C1 segment of cervical spinal cord (tissue), 14 donors: Measurements from ENCODE around the gene GCLM.
A peak's percentile ranks its signal among the peaks of the same experiment; 100 is the strongest.
"Not testable (repeated sequence)": the region's sequence is repeated elsewhere in the genome, so short reads cannot be mapped to it uniquely, and the experiment has no call there.

Source experiments
- DNase-seq, 14 donors: peaks; one replicate each; lab custom pipeline; 2025; lab: John Stamatoyannopoulos, UW

The GCLM gene

GRCh38 chr1:93909146-93910050 is at the start of gene GCLM:
Gene GCLM, minus strand, starts transcription at chr1:93909430. Its CDS starts 267 bp downstream, at chr1:93909163.
- peak; percentile 3 to 93 (median 80) for DNase-seq

GRCh38 chr1:93958726-93959100 is 49.5 kb upstream of the GCLM start:
- no peak for DNase-seq

GRCh38 chr1:93958032-93958725 is 48.9 kb upstream of the GCLM start:
- no peak for DNase-seq

GRCh38 chr1:93955765-93956164 is 46.5 kb upstream of the GCLM start:
- DNase-seq, result no peak

- not testable (repeated sequence) for DNase-seq
Observed at GRCh38 chr1:93947002-93947686, 37.9 kb upstream of the GCLM start.

- no peak for DNase-seq
Observed at GRCh38 chr1:93938461-93939145, 29.4 kb upstream of the GCLM start.

- no peak for DNase-seq
Observed at GRCh38 chr1:93937997-93938396, 28.8 kb upstream of the GCLM start.

- no peak for DNase-seq
Observed at GRCh38 chr1:93925206-93925605, 16.0 kb upstream of the GCLM start.

- DNase-seq, result no peak
Observed at GRCh38 chr1:93919780-93920179, 10.6 kb upstream of the GCLM start.

- no peak for DNase-seq
Observed at GRCh38 chr1:93917302-93917701, 8.1 kb upstream of the GCLM start.

GRCh38 chr1:93910880-93911279 is 1.6 kb upstream of the GCLM start:
- not testable (repeated sequence) for DNase-seq

GRCh38 chr1:93910305-93910704 is 1.1 kb upstream of the GCLM start:
- no peak for DNase-seq

GRCh38 chr1:93908394-93909145 is 660 bp downstream of the GCLM start:
- DNase-seq, result peak in 10 of 14 donors; percentile 18 to 66 (median 38)

GRCh38 chr1:93907718-93908117 is 1.5 kb downstream of the GCLM start:
- DNase-seq, result peak in 2 of 14 donors; percentile 2

GRCh38 chr1:93906480-93906879 is 2.8 kb downstream of the GCLM start:
- no peak for DNase-seq

GRCh38 chr1:93905734-93906133 is 3.5 kb downstream of the GCLM start:
- DNase-seq, result no peak

GRCh38 chr1:93905051-93905450 is 4.2 kb downstream of the GCLM start:
- no peak for DNase-seq

GRCh38 chr1:93904228-93904627 is 5.0 kb downstream of the GCLM start:
- no peak for DNase-seq

GRCh38 chr1:93900723-93901504 is 8.3 kb downstream of the GCLM start:
- no peak for DNase-seq
